GM23248 (cell line): ENCODE results near the gene C19orf67. TPM values are rescaled to one million over a fixed set of nuclear protein-coding genes. Genes with fewer than 3 reads are reported as not detected.
A peak's percentile ranks its signal among the peaks of the same experiment; 100 is the strongest.

ENCODE experiments used
- DNase-seq: peaks from one replicate; pipeline ENCODE4 v3.0.0-alpha.2; 2015
- H2AFZ ChIP-seq: fragments of 200-600 bp; sonication (generic); 2 replicates; pipeline ENCODE4 v1.6.1; 2016; ENCODE audit warnings: antibody characterized with exemption
- H3F3A ChIP-seq: fragments of 200-600 bp; sonication (generic); 2 replicates; pipeline ENCODE4 v1.6.1; 2016; ENCODE audit warnings: mild to moderate bottlenecking, antibody characterized with exemption, mixed run types; ENCODE audit not compliant: insufficient read depth
- H3K27ac ChIP-seq: fragments of 200-600 bp; sonication (generic); 2 replicates; pipeline ENCODE4 v1.5.1; 2016; ENCODE audit warnings: mild to moderate bottlenecking
- H3K27me3 ChIP-seq: fragments of 200-600 bp; sonication (generic); replicated peaks from 2 replicates; pipeline ENCODE4 v1.6.1; 2016; ENCODE audit warnings: mild to moderate bottlenecking; ENCODE audit not compliant: insufficient read depth
- H3K36me3 ChIP-seq: fragments of 200-600 bp; sonication (generic); 2 replicates; pipeline ENCODE4 v1.6.1; 2016; ENCODE audit warnings: low read depth, mild to moderate bottlenecking
- H3K4me1 ChIP-seq: fragments of 200-600 bp; sonication (generic); 2 replicates; pipeline ENCODE4 v1.6.1; 2016; ENCODE audit warnings: mild to moderate bottlenecking; ENCODE audit not compliant: insufficient read depth
- H3K4me2 ChIP-seq: fragments of 200-600 bp; sonication (generic); one replicate; pipeline ENCODE4 v1.6.1; 2016; ENCODE audit warnings: mild to moderate bottlenecking; ENCODE audit not compliant: unreplicated experiment
- H3K4me3 ChIP-seq: fragments of 200-600 bp; sonication (generic); 2 replicates; pipeline ENCODE4 v1.5.1; 2016; ENCODE audit warnings: mild to moderate bottlenecking
- H3K79me2 ChIP-seq: fragments of 200-600 bp; sonication (generic); 2 replicates; pipeline ENCODE4 v1.6.1; 2016; ENCODE audit warnings: mild to moderate bottlenecking; ENCODE audit not compliant: insufficient read depth
- H3K9ac ChIP-seq: fragments of 200-600 bp; sonication (generic); 2 replicates; pipeline ENCODE4 v1.6.1; 2016; ENCODE audit warnings: mild to moderate bottlenecking
- H3K9me2 ChIP-seq: fragments of 200-600 bp; sonication (generic); 2 replicates; pipeline ENCODE4 v1.6.1; 2016; ENCODE audit warnings: mixed run types, mild to moderate bottlenecking, moderate library complexity; ENCODE audit not compliant: insufficient read depth
- H3K9me3 ChIP-seq: fragments of 200-600 bp; sonication (generic); one replicate; pipeline ENCODE4 v1.6.1; 2017; ENCODE audit warnings: low read depth
- H4K20me1 ChIP-seq: fragments of 200-600 bp; sonication (generic); 2 replicates; pipeline ENCODE4 v1.6.0; 2016; ENCODE audit not compliant: insufficient read depth
- EZH2 ChIP-seq: fragments of 200-600 bp; sonication (generic); IDR thresholded peaks from 2 replicates; pipeline ENCODE4 v1.6.1; 2018; ENCODE audit warnings: antibody characterized with exemption, mild to moderate bottlenecking; ENCODE audit not compliant: insufficient read depth, poor library complexity, severe bottlenecking
- EZH2phosphoT487 ChIP-seq: fragments of 200-600 bp; sonication (generic); IDR thresholded peaks from 2 replicates; pipeline ENCODE4 v1.6.1; 2018; ENCODE audit warnings: antibody characterized with exemption, moderate library complexity, mild to moderate bottlenecking, low read depth; ENCODE audit not compliant: insufficient read depth
- WGBS, 2 experiments: methylation state at CpG; one replicate each; pipeline ENCODE4 v1.1.6; 2015 to 2017; ENCODE audit warnings: low lambda C conversion rate in 2 of 2, low coverage in 1 of 2; ENCODE audit errors: missing lambda C conversion rate in 2 of 2; 5-methylcytosine and 5-hydroxymethylcytosine counted together
- in situ Hi-C: fragments of 300-500 bp; cut with MboI; formaldehyde crosslinking; loops from 2 replicates; pipeline ENCODE4 v1.15.0; 2020
- polyA plus RNA-seq: library from polyadenylated mRNA; unstranded; fragments of >200 nt; fragmentation: Nextera tagmentation; extraction: Ambion mirVana; gene quantifications from 2 replicates; pipeline ENCODE4 v1.2.1, GENCODE V29; 2016
- total RNA-seq: library from RNA; depleted of rRNA; stranded (reverse); fragments of >200 nt; shearing (Covaris generic); gene quantifications from 2 replicates; pipeline ENCODE4 v1.2.3, GENCODE V29; 2014

C19orf67 gene
- total and polyA plus RNA-seq, 2 experiments from 2014 or later: not detected

GRCh38 chr19:14115756-14116155 is 30.2 kb upstream of the C19orf67 start:
- Histone ChIP-seq H3K4me3 (peak overlapping the region; percentile 93), H3K9me2 (no peaks in the 10 kb centered on the region), H3K27me3 (no peaks in the 10 kb centered on the region), H4K20me1 (no peaks in the 10 kb centered on the region), H3K4me2 (peak overlapping the region; percentile 94), H3F3A (peaks cover 12% of the 10 kb centered on the region), H3K9me3 (no peaks in the 10 kb centered on the region), H3K79me2 (peaks cover 64% of the 10 kb centered on the region), H3K36me3 (no peaks in the 10 kb centered on the region), H2AFZ (no peak overlapping the region), H3K9ac (peak overlapping the region; percentile 86; the same call in 1 of the 2 replicates), H3K27ac (no peak overlapping the region), H3K4me1 (peaks cover 40% of the 10 kb centered on the region)
- TF ChIP-seq EZH2phosphoT487 (no peak), EZH2 (no peak)
- WGBS, 2 experiments: 69 to 79% methylated on average over 5 of the region's 5 CpGs
- DNase-seq: no peak
- in situ Hi-C loops: no loop called here

DNA sequence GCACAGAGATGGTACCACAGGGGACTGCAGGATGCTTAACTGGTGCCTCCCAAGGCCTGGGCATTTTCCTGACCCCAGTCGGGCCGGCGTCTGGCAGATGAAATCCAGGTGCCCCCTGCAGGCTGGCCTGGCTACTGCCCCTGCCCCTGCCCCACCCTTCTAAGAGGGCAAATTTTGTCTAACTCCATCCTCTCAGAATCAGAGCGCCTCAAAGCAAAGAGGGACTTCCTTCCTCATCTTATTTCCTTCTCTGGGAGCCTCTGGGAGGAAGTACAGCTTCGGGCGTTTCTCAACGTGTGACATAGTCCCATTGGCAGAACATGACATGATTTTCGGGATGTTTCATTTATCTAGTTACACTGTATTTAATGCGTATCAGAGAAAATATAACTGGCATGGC is 29.3 kb upstream of the C19orf67 start:
- TF ChIP-seq EZH2: no peak
- no peak for TF ChIP-seq EZH2phosphoT487
- peak; percentile 56 for DNase-seq
- H3K36me3 ChIP-seq: no peaks in the 10 kb centered on the region

DNA sequence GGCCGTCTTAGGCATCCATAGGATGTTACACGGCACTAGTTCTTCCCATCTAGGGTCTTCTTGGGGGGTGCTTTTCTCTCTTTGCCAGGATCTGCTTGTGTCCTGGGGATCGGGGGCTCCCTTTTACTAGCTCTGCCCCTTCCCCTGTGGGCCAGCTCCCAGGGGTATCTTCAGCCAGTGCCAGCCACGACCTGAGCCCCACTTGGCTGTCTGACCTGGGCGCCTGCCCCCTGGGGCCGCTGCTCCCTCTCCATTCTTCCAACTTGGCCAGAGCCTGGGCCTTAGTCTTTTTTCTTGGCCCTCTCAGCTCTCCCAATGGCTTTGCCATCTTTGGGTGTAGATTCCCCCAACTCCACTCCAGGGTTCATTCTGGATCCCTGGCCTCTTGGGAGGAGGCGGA is 28.9 kb upstream of the C19orf67 start:
- H3K9ac ChIP-seq: no peak overlapping the region
- no peak overlapping the region for H2AFZ ChIP-seq
- H3K4me3 ChIP-seq: no peak overlapping the region
- no peaks in the 10 kb centered on the region for H3K27me3 ChIP-seq
- H3K4me2 ChIP-seq: no peak overlapping the region
- no peaks in the 10 kb centered on the region for H3K9me3 ChIP-seq
- no peak for TF ChIP-seq EZH2phosphoT487
- in situ Hi-C loops: no loop called here
- no peaks in the 10 kb centered on the region for H4K20me1 ChIP-seq
- 87 to 91% methylated on average over 7 of the region's 7 CpGs for WGBS, 2 experiments
- peaks cover 75% of the 10 kb centered on the region for H3K79me2 ChIP-seq
- no peaks in the 10 kb centered on the region for H3K9me2 ChIP-seq
- H3K27ac ChIP-seq: no peak overlapping the region
- DNase-seq: no peak
- peaks cover 38% of the 10 kb centered on the region for H3K4me1 ChIP-seq
- peaks cover 7% of the 10 kb centered on the region for H3F3A ChIP-seq
- H3K36me3 ChIP-seq: no peaks in the 10 kb centered on the region

More for the DNA sequence above, 29.3 kb upstream of the C19orf67 start:
- 41 to 51% methylated on average over 8 to 9 of the region's 9 CpGs for WGBS, 2 experiments
- Histone ChIP-seq H3F3A (peaks cover 11% of the 10 kb centered on the region), H3K27ac (no peak overlapping the region), H3K79me2 (peaks cover 73% of the 10 kb centered on the region), H3K4me3 (no peak overlapping the region), H3K27me3 (no peaks in the 10 kb centered on the region), H3K4me1 (peaks cover 40% of the 10 kb centered on the region), H4K20me1 (no peaks in the 10 kb centered on the region), H2AFZ (no peak overlapping the region), H3K9me2 (no peaks in the 10 kb centered on the region), H3K9me3 (no peaks in the 10 kb centered on the region), H3K9ac (no peak overlapping the region), H3K4me2 (no peak overlapping the region)
- in situ Hi-C loops: no loop called here

DNA sequence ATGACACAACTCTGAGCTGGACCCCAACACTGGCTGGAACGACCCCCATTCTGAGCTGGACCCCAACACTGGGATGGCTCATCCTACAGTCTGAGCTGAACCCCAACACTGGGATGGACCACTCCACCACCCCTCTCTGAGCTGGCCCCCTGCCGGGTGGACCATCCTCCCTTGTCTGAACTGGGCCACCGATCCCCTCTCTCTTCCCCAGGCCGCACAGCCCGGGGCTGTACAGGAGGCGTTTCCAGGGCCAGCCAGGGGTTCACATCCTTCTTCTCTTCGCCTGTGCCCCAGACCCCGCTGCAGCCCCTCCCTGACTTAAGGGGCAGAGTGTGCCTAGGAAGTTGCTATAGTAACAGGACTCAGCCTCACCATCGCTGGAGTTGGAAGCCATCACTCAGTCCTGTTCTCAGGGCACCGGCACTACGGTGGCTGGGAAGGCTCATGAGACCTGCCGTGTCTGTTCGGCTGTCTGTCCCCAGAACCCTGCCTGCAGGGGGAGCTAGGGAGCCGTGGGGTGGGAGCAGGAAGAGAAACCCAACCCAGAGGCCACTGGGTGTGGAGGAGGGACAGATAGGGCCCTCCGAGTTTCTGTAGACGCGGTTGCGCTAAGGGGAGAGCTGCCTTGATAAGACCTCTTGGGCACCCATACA is 28.3 kb upstream of the C19orf67 start:
- Histone ChIP-seq H4K20me1 (no peaks in the 10 kb centered on the region), H2AFZ (no peak overlapping the region; the same call in 1 of the 2 replicates), H3K4me3 (no peak overlapping the region), H3K36me3 (no peaks in the 10 kb centered on the region), H3K27me3 (no peaks in the 10 kb centered on the region), H3K4me1 (peaks cover 33% of the 10 kb centered on the region), H3K9me3 (no peaks in the 10 kb centered on the region), H3K79me2 (peaks cover 81% of the 10 kb centered on the region), H3F3A (peaks cover 2% of the 10 kb centered on the region), H3K27ac (no peak overlapping the region), H3K4me2 (no peak overlapping the region), H3K9me2 (no peaks in the 10 kb centered on the region), H3K9ac (peak overlapping the region; percentile 43; the same call in 1 of the 2 replicates)
- in situ Hi-C loops: no loop called here
- WGBS, 2 experiments: 85 to 86% methylated on average over 16 to 18 of the region's 18 CpGs
- TF ChIP-seq EZH2phosphoT487 (no peak), EZH2 (no peak)
- DNase-seq: no peak
